Thymus (tissue), 11 donors: ENCODE results near the gene CXCL17. TPM values are rescaled to one million over a fixed set of nuclear protein-coding genes. Genes with fewer than 3 reads are reported as not detected.
"Not testable (repeated sequence)": the region's sequence is repeated elsewhere in the genome, so short reads cannot be mapped to it uniquely, and the experiment has no call there.

Experiments used
- DNase-seq, 9 donors: peaks; one replicate each; pipeline ENCODE4 v3.0.0-alpha.2; 2013; ENCODE audit warnings: low spot score in 9 of 9, low read depth in 6 of 9, missing footprints in 1 of 9
- H3K27ac ChIP-seq, 2 donors: one replicate each; pipeline ENCODE4 v1.5.1; 2013; ENCODE audit warnings: control low read depth in 1 of 2, low read depth in 1 of 2, low read length in 1 of 2, mild to moderate bottlenecking in 1 of 2, moderate library complexity in 1 of 2
- H3K27me3 ChIP-seq, 2 donors: one replicate each; pipeline ENCODE4 v1.5.1; 2013; ENCODE audit warnings: low read length in 1 of 2; ENCODE audit not compliant: control insufficient read depth in 2 of 2, insufficient read depth in 1 of 2
- H3K36me3 ChIP-seq, 2 donors: one replicate each; pipeline ENCODE4 v1.5.1; 2013; ENCODE audit warnings: low read length in 1 of 2, mild to moderate bottlenecking in 1 of 2, moderate library complexity in 1 of 2; ENCODE audit not compliant: control insufficient read depth in 2 of 2, insufficient read depth in 2 of 2
- H3K4me1 ChIP-seq, 2 donors: one replicate each; pipeline ENCODE4 v1.5.1; 2013; ENCODE audit warnings: low read length in 2 of 2; ENCODE audit not compliant: control insufficient read depth in 2 of 2, insufficient read depth in 2 of 2
- H3K4me3 ChIP-seq, 2 donors: one replicate each; pipeline ENCODE4 v1.5.1; 2013; ENCODE audit warnings: low read length in 2 of 2, control low read depth in 1 of 2, mild to moderate bottlenecking in 1 of 2
- H3K9me3 ChIP-seq, 2 donors: one replicate each; pipeline ENCODE4 v1.5.1; 2013; ENCODE audit warnings: low read length in 1 of 2, mild to moderate bottlenecking in 1 of 2; ENCODE audit not compliant: control insufficient read depth in 2 of 2, insufficient read depth in 1 of 2
- WGBS: extraction: QIAGEN DNeasy Blood & Tissue Kit; methylation state at CpG from one replicate; pipeline ENCODE4 v1.1.7; 2013; 5-methylcytosine and 5-hydroxymethylcytosine counted together
- polyA plus RNA-seq: library from polyadenylated mRNA; stranded (reverse); fragments of 200-250 nt; gene quantifications from one replicate; pipeline ENCODE4 v1.2.3, GENCODE V29; 2013
- total RNA-seq: library from RNA; stranded (reverse); fragments of 120-200 nt; gene quantifications from one replicate; pipeline ENCODE4 v1.2.4, GENCODE V29; 2013
- donor health status: healthy.

Gene CXCL17
- total and polyA plus RNA-seq, 2 donors = 0.14 to 8.4 TPM

DNA sequence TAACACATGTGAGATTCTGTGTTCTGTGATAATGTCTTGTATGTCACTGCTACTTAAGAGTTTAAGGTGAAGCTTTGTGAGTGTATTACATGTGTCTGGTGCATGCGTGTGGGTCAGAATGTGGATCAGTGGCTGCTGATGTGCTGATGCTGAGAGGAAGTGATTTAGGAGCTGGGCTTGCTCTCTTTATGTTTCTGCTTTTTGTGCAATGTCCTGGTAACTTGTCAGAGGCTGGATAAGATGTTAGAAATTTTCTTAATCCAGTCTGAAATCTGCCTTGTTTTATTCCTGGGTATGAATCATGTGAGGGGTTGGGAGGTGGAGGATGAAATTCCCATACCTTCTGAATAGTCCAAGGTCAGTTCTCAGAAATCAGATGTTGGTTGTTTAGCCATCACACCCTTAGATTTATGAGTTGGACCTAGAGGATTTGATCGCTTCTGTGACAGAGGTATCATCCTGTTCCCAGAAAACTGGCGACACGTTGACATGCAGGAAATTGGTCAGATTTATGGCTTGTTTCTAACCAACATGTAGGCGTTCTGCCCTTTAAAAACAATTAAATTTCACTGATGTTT lies 24.5 kb upstream of the CXCL17 start:
- DNase-seq = no peak
- Histone ChIP-seq H3K36me3 (no peaks in the 10 kb centered on the region), H3K4me3 (no peak overlapping the region), H3K4me1 (no peaks in the 10 kb centered on the region), H3K9me3 (no peaks in the 10 kb centered on the region), H3K27ac (no peak overlapping the region), H3K27me3 (no peaks in the 10 kb centered on the region)
- 42% methylated on average over 5 of the region's 5 CpGs for WGBS

DNA sequence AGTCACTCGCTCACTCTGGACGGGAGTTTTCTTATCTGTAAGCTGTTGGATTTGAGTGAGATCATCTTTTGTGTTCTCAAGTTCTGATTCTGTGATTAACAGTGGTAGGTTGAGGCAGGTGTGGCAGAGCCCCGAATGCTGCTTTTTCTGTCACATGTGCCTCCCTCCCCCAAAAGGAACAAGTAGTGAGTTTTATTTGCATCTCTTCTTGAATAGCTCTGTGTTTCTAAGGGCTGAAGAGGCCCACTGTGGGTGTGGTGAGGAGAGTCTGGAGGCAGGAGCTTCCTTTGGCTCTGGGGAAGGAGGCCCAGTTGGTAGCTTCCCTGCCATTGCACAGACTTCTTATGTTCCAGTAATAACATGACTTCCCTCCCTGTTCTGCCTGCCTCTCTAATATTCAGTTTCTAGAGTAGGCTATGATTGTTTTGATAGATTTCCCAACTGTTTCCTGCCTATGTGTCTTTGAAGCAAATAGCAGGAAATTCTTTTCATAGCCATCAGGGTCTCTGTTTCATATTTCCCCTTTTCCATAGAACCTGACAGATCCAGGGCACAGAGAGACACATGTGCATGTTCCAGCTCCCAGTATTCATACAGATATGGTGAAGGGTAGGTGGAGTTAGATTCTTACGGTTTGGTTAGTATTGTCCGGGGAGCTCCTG lies 23.9 kb upstream of the CXCL17 start:
- WGBS = 67% methylated on average over 5 of the region's 5 CpGs
- no peak for DNase-seq
- Histone ChIP-seq H3K9me3 (no peaks in the 10 kb centered on the region), H3K4me1 (no peaks in the 10 kb centered on the region), H3K36me3 (no peaks in the 10 kb centered on the region), H3K4me3 (no peak overlapping the region), H3K27ac (no peak overlapping the region), H3K27me3 (no peaks in the 10 kb centered on the region)

DNA sequence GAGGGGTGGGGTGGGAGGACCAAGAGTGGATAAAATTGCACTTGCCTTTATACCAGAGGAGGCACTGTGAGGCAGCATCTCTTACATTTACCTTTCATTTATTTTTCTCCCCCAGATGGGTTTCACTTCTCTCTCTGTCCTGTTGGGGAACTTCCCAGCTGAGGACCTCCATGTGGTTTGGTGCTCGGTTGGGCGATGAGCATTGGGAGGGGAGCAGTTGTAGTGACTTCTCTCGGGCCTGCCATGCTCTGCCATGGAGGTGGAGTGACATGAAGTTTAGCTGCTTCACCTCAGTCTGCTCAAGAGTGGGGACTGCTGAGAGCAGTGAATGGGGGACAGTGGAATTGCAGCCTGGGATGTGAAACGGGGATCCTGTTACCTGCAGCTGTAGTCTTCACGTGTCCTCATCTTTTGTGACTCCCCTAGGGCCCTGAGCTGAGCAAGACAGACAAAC lies 23.1 kb upstream of the CXCL17 start:
- H3K27me3 ChIP-seq = no peaks in the 10 kb centered on the region
- no peaks in the 10 kb centered on the region for H3K36me3 ChIP-seq
- H3K4me3 ChIP-seq = no peak overlapping the region
- H3K4me1 ChIP-seq = no peaks in the 10 kb centered on the region
- WGBS = 69% methylated on average over 5 of the region's 5 CpGs
- no peaks in the 10 kb centered on the region for H3K9me3 ChIP-seq
- DNase-seq = no peak
- no peak overlapping the region for H3K27ac ChIP-seq

DNA sequence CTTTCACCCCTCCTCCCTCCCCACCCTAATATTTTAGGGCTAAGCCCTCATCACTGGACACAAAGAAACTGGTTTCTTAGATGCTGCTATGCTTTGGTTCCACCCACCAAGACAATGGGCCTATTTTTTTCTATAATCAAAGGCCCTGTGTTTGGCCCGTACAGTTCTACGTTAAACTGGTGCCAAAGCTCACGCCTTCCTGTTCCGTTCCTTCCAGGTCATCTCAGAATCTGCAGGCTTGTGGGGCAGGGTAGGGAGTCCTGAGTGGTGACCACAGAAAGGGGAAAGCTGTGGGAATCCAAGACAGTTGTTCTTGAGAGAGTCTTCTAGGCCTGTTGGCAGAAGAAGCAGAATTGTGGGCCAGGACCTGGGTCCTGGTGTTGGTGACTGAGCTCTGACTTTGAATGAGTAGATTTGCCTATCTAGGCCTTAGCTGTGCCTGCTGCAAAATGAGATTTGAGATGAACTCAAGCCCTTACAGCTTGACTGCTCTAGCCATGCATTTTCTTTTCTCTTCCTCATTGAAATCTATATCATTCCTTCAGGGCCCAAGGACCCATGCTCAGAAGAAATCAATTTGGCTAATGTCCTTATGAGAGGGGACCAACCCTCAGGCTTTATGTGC lies 19.1 kb upstream of the CXCL17 start:
- WGBS = 86% methylated on average over 4 of the region's 4 CpGs
- Histone ChIP-seq H3K4me1 (no peaks in the 10 kb centered on the region), H3K27me3 (no peaks in the 10 kb centered on the region), H3K36me3 (no peaks in the 10 kb centered on the region), H3K4me3 (no peak overlapping the region), H3K27ac (no peak overlapping the region), H3K9me3 (no peaks in the 10 kb centered on the region)
- no peak for DNase-seq

DNA sequence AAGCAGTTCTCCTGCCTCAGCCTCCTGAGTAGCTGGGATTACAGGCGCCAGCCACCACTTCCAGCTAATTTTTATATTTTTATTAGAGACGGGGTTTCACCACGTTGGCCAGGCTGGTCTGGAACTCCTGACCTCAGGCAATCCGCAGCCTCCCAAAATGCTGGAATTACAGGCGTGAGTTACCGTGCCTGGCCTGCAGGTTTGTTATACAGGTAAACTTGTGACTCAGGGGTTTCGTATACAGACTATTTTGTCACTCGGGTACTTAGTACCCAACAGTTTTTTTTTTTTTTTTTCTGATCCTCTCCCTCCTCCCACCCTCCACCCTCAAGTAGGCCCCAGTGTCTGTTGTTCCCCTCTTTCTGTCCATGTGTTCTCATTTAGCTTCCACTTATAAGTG lies 18.5 kb upstream of the CXCL17 start:
- WGBS = 92% methylated on average over 8 of the region's 8 CpGs
- not testable (repeated sequence) for H3K4me1 ChIP-seq, H3K36me3 ChIP-seq, H3K4me3 ChIP-seq, H3K27ac ChIP-seq, H3K27me3 ChIP-seq, DNase-seq, H3K9me3 ChIP-seq

DNA sequence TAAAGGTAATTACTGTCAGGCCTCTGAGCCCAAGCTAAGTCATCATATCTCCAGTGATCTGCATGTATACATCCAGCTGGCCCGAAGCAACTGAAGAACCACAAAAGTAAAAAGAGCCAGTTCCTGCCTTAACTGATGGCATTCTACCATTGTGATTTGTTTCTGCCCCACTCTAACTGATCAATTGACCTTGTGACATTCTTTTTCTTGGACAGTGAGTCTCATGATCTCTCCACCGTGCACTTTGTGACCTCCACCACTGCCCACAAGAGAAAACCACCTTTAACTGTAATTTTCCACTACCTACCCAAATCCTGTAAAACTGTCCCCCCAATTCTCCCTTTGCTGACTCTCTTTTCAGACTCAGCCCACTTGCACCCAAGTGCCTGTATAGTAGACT lies 17.2 kb upstream of the CXCL17 start:
- 90% methylated on average over 2 of the region's 2 CpGs for WGBS
- no peaks in the 10 kb centered on the region for H3K4me1 ChIP-seq
- no peak overlapping the region for H3K4me3 ChIP-seq
- H3K9me3 ChIP-seq = no peaks in the 10 kb centered on the region
- no peak overlapping the region for H3K27ac ChIP-seq
- no peak for DNase-seq
- H3K36me3 ChIP-seq = no peaks in the 10 kb centered on the region
- no peaks in the 10 kb centered on the region for H3K27me3 ChIP-seq

DNA sequence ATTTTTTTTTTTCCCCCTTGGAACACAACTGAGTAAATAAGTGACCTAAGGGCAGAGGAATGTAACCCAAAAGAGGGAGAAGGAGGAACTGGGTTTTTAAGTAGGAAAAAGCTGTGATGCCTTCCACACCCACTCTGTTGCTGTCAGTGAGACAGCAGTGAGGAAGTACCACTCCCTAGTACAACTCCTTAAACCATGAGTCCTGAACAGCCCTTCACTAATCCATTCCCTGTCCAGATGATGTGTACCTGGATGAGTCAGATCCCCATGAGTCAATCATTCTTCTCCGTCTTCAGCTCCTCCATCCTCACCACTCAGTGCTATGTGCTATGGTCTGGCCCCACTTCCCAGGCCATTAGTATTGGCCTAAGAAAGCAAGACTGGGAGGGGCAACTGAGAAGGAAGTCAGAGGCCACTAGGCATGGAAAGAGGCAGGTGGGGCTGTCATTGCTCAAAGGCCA lies 12.9 kb upstream of the CXCL17 start:
- H3K4me3 ChIP-seq = no peak overlapping the region
- H3K36me3 ChIP-seq = no peaks in the 10 kb centered on the region
- H3K9me3 ChIP-seq = no peaks in the 10 kb centered on the region
- no peak for DNase-seq
- H3K27ac ChIP-seq = no peak overlapping the region
- WGBS = 100% methylated on average over 1 of the region's 1 CpG
- no peaks in the 10 kb centered on the region for H3K4me1 ChIP-seq
- H3K27me3 ChIP-seq = peaks cover 3 to 6% of the 10 kb centered on the region in 2 donors

DNA sequence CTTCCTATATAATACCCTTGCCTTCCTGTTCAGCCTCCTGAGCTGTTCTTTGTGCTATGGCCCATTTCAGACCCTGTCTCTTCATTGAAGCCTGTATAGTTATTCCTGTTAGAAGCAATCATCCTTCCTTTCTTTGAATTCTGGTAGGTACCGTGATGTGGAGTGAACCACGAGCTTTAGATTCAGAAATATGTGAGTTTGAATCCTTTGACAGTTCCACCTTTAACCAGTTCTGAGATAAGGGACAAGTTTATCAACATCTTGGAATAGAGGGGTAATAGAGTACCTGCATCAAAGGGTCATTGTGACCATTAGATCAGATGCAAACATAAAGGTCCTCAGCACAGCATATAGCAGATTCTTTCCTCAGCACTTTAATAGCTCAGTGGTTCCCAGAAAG lies 12.3 kb upstream of the CXCL17 start:
- H3K27ac ChIP-seq = no peak overlapping the region
- H3K27me3 ChIP-seq = peaks cover 3 to 6% of the 10 kb centered on the region in 2 donors
- H3K9me3 ChIP-seq = no peaks in the 10 kb centered on the region
- H3K4me1 ChIP-seq = peaks cover 2 to 3% of the 10 kb centered on the region in 2 donors
- 93% methylated on average over 2 of the region's 2 CpGs for WGBS
- no peak overlapping the region for H3K4me3 ChIP-seq
- no peak for DNase-seq
- no peaks in the 10 kb centered on the region for H3K36me3 ChIP-seq

DNA sequence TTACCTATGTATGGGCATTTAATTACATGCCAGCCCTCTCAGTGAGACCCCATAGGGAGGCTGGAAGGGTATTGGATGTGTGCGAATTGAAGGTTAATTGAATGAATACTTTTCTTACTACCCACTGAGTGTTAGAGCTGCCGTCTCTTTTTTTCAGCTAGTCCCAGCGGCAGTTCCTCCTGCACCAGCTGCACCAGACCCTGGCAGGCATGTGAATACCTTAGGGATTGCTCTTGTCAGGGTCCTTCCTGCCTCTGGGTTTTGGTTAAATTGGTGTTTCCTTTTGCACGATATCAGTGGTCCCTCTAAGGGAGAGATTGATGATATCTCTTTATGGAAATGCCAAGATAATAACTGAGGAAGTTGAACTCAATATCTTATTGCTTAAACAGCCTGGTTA lies 9.8 kb upstream of the CXCL17 start:
- H3K27ac ChIP-seq = no peak overlapping the region
- no peak for DNase-seq
- H3K27me3 ChIP-seq = peaks cover 3 to 6% of the 10 kb centered on the region in 2 donors
- no peaks in the 10 kb centered on the region for H3K36me3 ChIP-seq
- WGBS = 31% methylated on average over 4 of the region's 4 CpGs
- no peaks in the 10 kb centered on the region for H3K9me3 ChIP-seq
- peaks cover 2 to 3% of the 10 kb centered on the region in 2 donors for H3K4me1 ChIP-seq
- H3K4me3 ChIP-seq = no peak overlapping the region
